Esophagus muscularis mucosa (tissue), 4 donors: ENCODE measurements around the gene NUP214. TPM values are rescaled to one million over a fixed set of nuclear protein-coding genes. Genes with fewer than 3 reads are reported as not detected.

Experiments
- DNase-seq: peaks from one replicate; pipeline ENCODE4 v3.0.0-alpha.2; 2017; ENCODE audit errors: extremely low spot score
- H3K27ac ChIP-seq, 4 donors: fragments of 200-600 bp; sonication (generic); replicated peaks in 1 of 4; 1 replicate in 3 of 4; 2 replicates in 1 of 4; pipeline ENCODE4 v1.5.1; 2016 to 2019; ENCODE audit warnings: mild to moderate bottlenecking in 1 of 4
- H3K27me3 ChIP-seq, 4 donors: fragments of 200-600 bp; sonication (generic); one replicate each; pipeline versions ENCODE4 v1.5.1 to v1.6.0; 2016 to 2019
- H3K36me3 ChIP-seq, 4 donors: fragments of 200-600 bp; sonication (generic); one replicate each; pipeline ENCODE4 v1.5.1; 2016 to 2019
- H3K4me1 ChIP-seq, 4 donors: fragments of 200-600 bp; sonication (generic); one replicate each; pipeline ENCODE4 v1.5.1; 2016 to 2019
- H3K4me3 ChIP-seq, 4 donors: fragments of 200-600 bp; sonication (generic); 1 replicate in 2 of 4; 2 replicates in 2 of 4; pipeline ENCODE4 v1.5.1; 2016 to 2019; ENCODE audit warnings: mild to moderate bottlenecking in 4 of 4, moderate library complexity in 1 of 4
- H3K9me3 ChIP-seq, 4 donors: fragments of 200-600 bp; sonication (generic); 1 replicate in 3 of 4; 2 replicates in 1 of 4; pipeline ENCODE4 v1.5.1; 2016 to 2019
- CTCF ChIP-seq, 3 experiments: fragments of 200-600 bp in 2 of 3; fragments of 450-650 bp in 1 of 3; sonication (generic) in 2 of 3; IDR thresholded peaks; one replicate each; pipeline ENCODE4 v1.5.1; 2017 to 2019; ENCODE audit warnings: antibody characterized with exemption in 3 of 3, mild to moderate bottlenecking in 2 of 3, moderate library complexity in 1 of 3
- EP300 ChIP-seq: sonication (generic); formaldehyde crosslinking; IDR thresholded peaks from one replicate; pipeline ENCODE4 v1.6.1; 2017; ENCODE audit warnings: antibody characterized with exemption
- POLR2A ChIP-seq: fragments of 450-650 bp; IDR thresholded peaks from one replicate; pipeline ENCODE4 v1.6.1; 2017; ENCODE audit warnings: antibody characterized with exemption, moderate library complexity, mild to moderate bottlenecking, low read depth
- POLR2AphosphoS5 ChIP-seq, 2 donors: sonication (generic); formaldehyde crosslinking; IDR thresholded peaks; one replicate each; pipeline ENCODE4 v1.6.1; 2017; ENCODE audit warnings: antibody characterized with exemption in 2 of 2
- WGBS: methylation state at CpG from one replicate; pipeline ENCODE4 v1.1.5; 2018; 5-methylcytosine and 5-hydroxymethylcytosine counted together
- intact Hi-C: fragments of 100-400 bp; cut with DNase I; formaldehyde crosslinking; loops from one replicate; pipeline ENCODE4 v1.15.1; 2023
- total RNA-seq, 4 donors: library from RNA; depleted of rRNA; stranded (reverse); fragments of >200 nt; gene quantifications; one replicate each; pipeline versions ENCODE4 v1.1.0 to v1.2.1, GENCODE V29; 2016

The NUP214 gene
- total RNA-seq, 4 donors from 2014 or later, result 26.4 to 36.2 (median 28.7) TPM

- Histone ChIP-seq H3K9me3 (no peaks in the 10 kb centered on the region), H3K4me1 (peaks cover 15 to 63% (median 42%) of the 10 kb centered on the region in 4 donors), H3K4me3 (no peak overlapping the region), H3K27ac (peak overlapping the region; percentile 52 to 72 (median 64)), H3K27me3 (peaks cover 0 to 23% (median 0%) of the 10 kb centered on the region in 4 donors), H3K36me3 (no peaks in the 10 kb centered on the region)
- 65% methylated on average over 6 of the region's 6 CpGs for WGBS
- DNase-seq, result no peak
- TF ChIP-seq EP300 (no peak), CTCF (IDR thresholded peaks at IDR 0.05) (no peak), POLR2A (no peak), POLR2AphosphoS5 (IDR thresholded peaks at IDR 0.05) (no peak)
- intact Hi-C loops, result no loop called here
Measured at GRCh38 chr9:131271506-131271931, 146.1 kb downstream of the NUP214 start.

GRCh38 chr9:131272212-131272611, 146.8 kb downstream of the NUP214 start:
- TF ChIP-seq POLR2A, result no peak
- TF ChIP-seq EP300, result no peak
- no peak for TF ChIP-seq CTCF (IDR thresholded peaks at IDR 0.05)
- no peak for TF ChIP-seq POLR2AphosphoS5 (IDR thresholded peaks at IDR 0.05)
- Histone ChIP-seq H3K27me3 (peaks cover 0 to 28% (median 0%) of the 10 kb centered on the region in 4 donors), H3K4me3 (no peak overlapping the region), H3K4me1 (peaks cover 22 to 57% (median 45%) of the 10 kb centered on the region in 4 donors), H3K27ac (peak overlapping the region; percentile 46 to 72 (median 69)), H3K36me3 (no peaks in the 10 kb centered on the region), H3K9me3 (no peaks in the 10 kb centered on the region)
- WGBS, result 94% methylated on average over 3 of the region's 3 CpGs
- DNase-seq, result no peak
- intact Hi-C loops, result no loop called here

GRCh38 chr9:131273146-131273855, 147.9 kb downstream of the NUP214 start:
- Histone ChIP-seq H3K4me1 (peaks cover 30 to 57% (median 50%) of the 10 kb centered on the region in 4 donors), H3K4me3 (peak overlapping the region; percentile 72 to 81 (median 77)), H3K27me3 (peaks cover 0 to 32% (median 0%) of the 10 kb centered on the region in 4 donors), H3K36me3 (no peaks in the 10 kb centered on the region), H3K27ac (peak overlapping the region; percentile 53 to 72 (median 69)), H3K9me3 (no peaks in the 10 kb centered on the region)
- intact Hi-C loops, result no loop called here
- DNase-seq, result no peak
- no peak for TF ChIP-seq EP300
- no peak for TF ChIP-seq POLR2AphosphoS5 (IDR thresholded peaks at IDR 0.05)
- TF ChIP-seq POLR2A, result no peak
- no peak for TF ChIP-seq CTCF (IDR thresholded peaks at IDR 0.05)
- WGBS, result 79% methylated on average over 20 of the region's 22 CpGs

- DNase-seq, result no peak
- Histone ChIP-seq H3K27me3 (peaks cover 0 to 32% (median 0%) of the 10 kb centered on the region in 4 donors), H3K9me3 (no peaks in the 10 kb centered on the region), H3K27ac (peak overlapping the region; percentile 53 to 72 (median 69)), H3K4me3 (peak overlapping the region; percentile 72 to 81 (median 77)), H3K36me3 (no peaks in the 10 kb centered on the region), H3K4me1 (peaks cover 37 to 54% (median 51%) of the 10 kb centered on the region in 4 donors)
- 65% methylated on average over 11 of the region's 13 CpGs for WGBS
- no peak for TF ChIP-seq CTCF (IDR thresholded peaks at IDR 0.05)
- no peak for TF ChIP-seq EP300
- no peak for TF ChIP-seq POLR2A
- TF ChIP-seq POLR2AphosphoS5 (IDR thresholded peaks at IDR 0.05), result no peak
- intact Hi-C loops, result no loop called here
Measured at GRCh38 chr9:131273856-131274673, 148.7 kb downstream of the NUP214 start.
